Hepatocyte (in vitro differentiated cells): Measurements from ENCODE around the gene GINS2. TPM values are rescaled to one million over a fixed set of nuclear protein-coding genes. Genes with fewer than 3 reads are reported as not detected.

Experiments
- DNase-seq: peaks from one replicate; pipeline ENCODE4 v3.0.0-alpha.2; 2016; ENCODE audit warnings: low spot score
- H2AFZ ChIP-seq: fragments of 200-600 bp; sonication (generic); 2 replicates; pipeline ENCODE4 v1.6.0; 2016; ENCODE audit warnings: antibody characterized with exemption, mild to moderate bottlenecking
- H3K27ac ChIP-seq: fragments of 200-600 bp; sonication (generic); 2 replicates; pipeline ENCODE4 v1.5.1; 2016; ENCODE audit warnings: mild to moderate bottlenecking
- H3K27me3 ChIP-seq: fragments of 200-600 bp; sonication (generic); 2 replicates; pipeline ENCODE4 v1.6.1; 2016
- H3K36me3 ChIP-seq: fragments of 200-600 bp; sonication (generic); replicated peaks from 2 replicates; pipeline ENCODE4 v1.5.1; 2016; ENCODE audit warnings: low read depth; ENCODE audit not compliant: insufficient read depth
- H3K4me1 ChIP-seq: fragments of 200-600 bp; sonication (generic); 2 replicates; pipeline ENCODE4 v1.5.1; 2016; ENCODE audit warnings: mild to moderate bottlenecking, moderate library complexity; ENCODE audit not compliant: insufficient read depth
- H3K4me2 ChIP-seq: fragments of 200-600 bp; sonication (generic); 2 replicates; pipeline ENCODE4 v1.6.0; 2016
- H3K4me3 ChIP-seq: fragments of 200-600 bp; sonication (generic); 2 replicates; pipeline ENCODE4 v1.5.1; 2016; ENCODE audit warnings: mild to moderate bottlenecking
- H3K79me2 ChIP-seq: fragments of 200-600 bp; sonication (generic); 2 replicates; pipeline ENCODE4 v1.6.0; 2017; ENCODE audit warnings: mild to moderate bottlenecking
- H3K9me2 ChIP-seq: fragments of 200-600 bp; sonication (generic); replicated peaks from 2 replicates; pipeline ENCODE4 v1.6.0; 2017; ENCODE audit warnings: mild to moderate bottlenecking; ENCODE audit not compliant: insufficient read depth
- H3K9me3 ChIP-seq: fragments of 200-600 bp; sonication (generic); 2 replicates; pipeline ENCODE4 v1.5.1; 2016; ENCODE audit warnings: low read depth, mild to moderate bottlenecking
- H4K20me1 ChIP-seq: fragments of 200-600 bp; sonication (generic); 2 replicates; pipeline ENCODE4 v1.6.0; 2016; ENCODE audit warnings: mild to moderate bottlenecking; ENCODE audit not compliant: insufficient read depth, poor library complexity, severe bottlenecking
- EZH2 ChIP-seq: fragments of 200-600 bp; sonication (generic); IDR thresholded peaks from 2 replicates; pipeline ENCODE4 v1.6.1; 2016; ENCODE audit warnings: antibody characterized with exemption, mild to moderate bottlenecking, borderline replicate concordance
- EZH2phosphoT487 ChIP-seq: fragments of 200-600 bp; sonication (generic); IDR thresholded peaks from one replicate; pipeline ENCODE4 v1.6.1; 2018; ENCODE audit warnings: antibody characterized with exemption, mild to moderate bottlenecking, low read depth, moderate library complexity; ENCODE audit not compliant: unreplicated experiment, severe bottlenecking
- WGBS: methylation state at CpG from one replicate; pipeline ENCODE4 v1.1.6; 2016; ENCODE audit warnings: low lambda C conversion rate; ENCODE audit errors: missing lambda C conversion rate; 5-methylcytosine and 5-hydroxymethylcytosine counted together
- polyA plus RNA-seq: library from polyadenylated mRNA; unstranded; fragments of >200 nt; fragmentation: Nextera tagmentation; extraction: Ambion mirVana; gene quantifications from 2 replicates; pipeline ENCODE4 v1.2.1, GENCODE V29; 2016
- total RNA-seq: library from RNA; depleted of rRNA; stranded (reverse); fragments of >200 nt; gene quantifications from 2 replicates; pipeline ENCODE4 v1.2.3, GENCODE V29; 2014
- TF ChIP-seq, protein P1 (sequence below): fragments of 200-600 bp; sonication (generic); IDR thresholded peaks from 2 replicates; pipeline ENCODE4 v1.5.1; 2016; ENCODE audit warnings: antibody characterized with exemption, mild to moderate bottlenecking; ENCODE audit not compliant: poor library complexity

The GINS2 gene
- total and polyA plus RNA-seq, 2 experiments from 2014 or later = 6.3 to 7.5 TPM

DNA sequence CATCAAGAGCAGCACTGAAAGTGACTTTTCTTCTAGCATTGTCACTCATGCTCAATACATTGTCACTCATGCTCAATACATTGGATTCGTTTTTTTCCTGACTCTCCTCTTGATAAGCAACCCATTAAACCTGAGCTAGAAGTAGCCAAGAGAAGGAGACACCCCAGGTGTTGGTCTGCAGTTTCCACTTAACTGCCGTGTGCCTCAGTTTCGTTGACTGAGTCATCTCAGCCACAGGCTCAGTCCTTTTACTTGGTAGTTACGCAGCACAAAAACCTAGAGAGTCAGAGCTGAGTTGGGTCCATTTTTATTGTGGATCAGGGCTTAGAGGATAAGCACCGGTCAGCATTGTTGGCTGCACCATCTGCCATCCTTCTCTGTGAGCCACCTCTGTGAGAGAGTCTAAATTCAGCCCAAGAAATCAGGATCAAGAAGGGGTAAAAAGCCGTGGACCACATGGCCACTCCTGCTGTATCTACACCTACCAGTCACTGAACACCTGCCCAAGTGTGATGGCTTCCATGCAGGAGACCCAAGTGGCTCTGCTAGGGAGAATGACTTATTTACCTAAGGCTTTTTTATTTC is 11.3 kb downstream of the GINS2 start:
- Histone ChIP-seq H2AFZ (no peak overlapping the region), H3K9me3 (no peaks in the 10 kb centered on the region), H4K20me1 (peaks cover 8% of the 10 kb centered on the region), H3K27me3 (no peaks in the 10 kb centered on the region), H3K79me2 (no peaks in the 10 kb centered on the region), H3K4me3 (no peak overlapping the region), H3K4me1 (peaks cover 6% of the 10 kb centered on the region), H3K27ac (peak overlapping the region; percentile 38), H3K36me3 (no peaks in the 10 kb centered on the region), H3K4me2 (no peak overlapping the region), H3K9me2 (no peaks in the 10 kb centered on the region)
- DNase-seq = no peak
- 88% methylated on average over 6 of the region's 6 CpGs for WGBS
- TF ChIP-seq EZH2 (no peak), EZH2phosphoT487 (no peak)
- TF ChIP-seq, protein P1, sequence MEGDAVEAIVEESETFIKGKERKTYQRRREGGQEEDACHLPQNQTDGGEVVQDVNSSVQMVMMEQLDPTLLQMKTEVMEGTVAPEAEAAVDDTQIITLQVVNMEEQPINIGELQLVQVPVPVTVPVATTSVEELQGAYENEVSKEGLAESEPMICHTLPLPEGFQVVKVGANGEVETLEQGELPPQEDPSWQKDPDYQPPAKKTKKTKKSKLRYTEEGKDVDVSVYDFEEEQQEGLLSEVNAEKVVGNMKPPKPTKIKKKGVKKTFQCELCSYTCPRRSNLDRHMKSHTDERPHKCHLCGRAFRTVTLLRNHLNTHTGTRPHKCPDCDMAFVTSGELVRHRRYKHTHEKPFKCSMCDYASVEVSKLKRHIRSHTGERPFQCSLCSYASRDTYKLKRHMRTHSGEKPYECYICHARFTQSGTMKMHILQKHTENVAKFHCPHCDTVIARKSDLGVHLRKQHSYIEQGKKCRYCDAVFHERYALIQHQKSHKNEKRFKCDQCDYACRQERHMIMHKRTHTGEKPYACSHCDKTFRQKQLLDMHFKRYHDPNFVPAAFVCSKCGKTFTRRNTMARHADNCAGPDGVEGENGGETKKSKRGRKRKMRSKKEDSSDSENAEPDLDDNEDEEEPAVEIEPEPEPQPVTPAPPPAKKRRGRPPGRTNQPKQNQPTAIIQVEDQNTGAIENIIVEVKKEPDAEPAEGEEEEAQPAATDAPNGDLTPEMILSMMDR = no peak

DNA sequence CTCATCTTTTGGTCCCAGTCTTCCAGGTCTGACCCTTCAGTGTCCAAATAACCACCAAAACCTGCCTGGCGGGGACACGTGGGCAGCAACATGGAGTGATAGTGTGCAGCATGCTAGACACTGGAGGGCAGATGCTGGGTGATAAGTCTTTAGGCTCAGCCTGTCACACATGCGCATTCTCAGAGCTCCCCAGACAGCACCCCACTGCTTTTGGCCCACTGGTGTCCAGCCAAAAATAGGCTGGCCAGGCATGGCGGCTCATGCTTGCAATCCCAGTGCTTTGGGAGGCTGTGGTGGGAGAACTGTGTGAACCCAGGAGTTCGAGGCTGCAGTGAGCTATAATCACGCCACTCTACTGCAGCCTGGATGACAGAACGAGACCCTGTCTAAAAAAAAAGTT is 12.3 kb downstream of the GINS2 start:
- no peak overlapping the region for H2AFZ ChIP-seq
- no peak overlapping the region for H3K4me3 ChIP-seq
- H3K79me2 ChIP-seq = no peaks in the 10 kb centered on the region
- no peak overlapping the region for H3K4me2 ChIP-seq
- H3K36me3 ChIP-seq = no peaks in the 10 kb centered on the region
- peaks cover 8% of the 10 kb centered on the region for H4K20me1 ChIP-seq
- no peaks in the 10 kb centered on the region for H3K9me3 ChIP-seq
- no peak for DNase-seq
- H3K27ac ChIP-seq = no peak overlapping the region
- no peaks in the 10 kb centered on the region for H3K27me3 ChIP-seq
- H3K9me2 ChIP-seq = no peaks in the 10 kb centered on the region
- no peak for TF ChIP-seq EZH2phosphoT487
- no peak for TF ChIP-seq EZH2
- TF ChIP-seq, protein P1 = no peak
- 97% methylated on average over 7 of the region's 7 CpGs for WGBS
- peaks cover 6% of the 10 kb centered on the region for H3K4me1 ChIP-seq

DNA sequence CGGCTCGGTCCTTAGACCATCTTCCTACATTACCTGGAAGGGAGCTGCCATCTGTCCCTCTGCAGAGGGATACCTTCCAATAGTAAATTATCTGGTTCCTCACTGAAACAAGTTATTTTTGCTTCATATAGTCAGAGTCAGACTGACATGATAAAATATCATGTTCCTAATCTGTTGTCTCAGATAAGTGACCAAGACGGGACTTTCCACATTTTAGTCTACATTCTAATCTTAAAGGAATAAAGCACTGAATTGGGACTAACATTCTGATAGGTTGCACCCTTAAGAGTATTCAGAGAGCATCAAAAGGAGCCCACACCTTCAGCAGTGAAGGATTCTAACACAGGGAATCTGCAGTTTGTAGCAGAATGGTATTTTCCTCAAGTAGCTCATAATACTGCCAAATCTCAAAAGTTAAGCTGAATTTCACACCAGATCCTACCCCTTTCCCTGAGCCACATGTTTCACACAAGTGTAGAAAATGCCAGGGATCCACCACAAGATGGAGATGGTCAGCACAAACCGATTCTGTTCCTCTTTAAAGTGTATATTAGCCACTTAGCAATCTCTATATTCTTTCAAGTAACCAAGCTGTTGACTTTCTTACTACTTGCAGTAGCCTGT is 13.4 kb downstream of the GINS2 start:
- Histone ChIP-seq H3K36me3 (no peaks in the 10 kb centered on the region), H3K27me3 (no peaks in the 10 kb centered on the region), H3K27ac (no peak overlapping the region), H3K79me2 (no peaks in the 10 kb centered on the region), H3K9me2 (no peaks in the 10 kb centered on the region), H4K20me1 (peaks cover 8% of the 10 kb centered on the region), H3K4me2 (no peak overlapping the region), H2AFZ (no peak overlapping the region), H3K9me3 (no peaks in the 10 kb centered on the region), H3K4me1 (peaks cover 6% of the 10 kb centered on the region), H3K4me3 (no peak overlapping the region)
- TF ChIP-seq, protein P1 = peak; percentile 44
- no peak for TF ChIP-seq EZH2
- WGBS = 73% methylated on average over 4 of the region's 4 CpGs
- no peak for DNase-seq
